PC-3 (cell line): ENCODE results near the gene EIF3A.

Experiments used
- CTCF ChIP-seq: fragments of 300-600 bp; sonication (generic); conservative IDR thresholded peaks from 2 replicates; pipeline ENCODE4 v1.5.1; 2017; ENCODE audit warnings: antibody characterized with exemption, low read depth, mild to moderate bottlenecking, low read length
- EZH2 ChIP-seq: fragments of 300-600 bp; sonication (generic); IDR thresholded peaks from one replicate; pipeline ENCODE4 v1.6.1; 2017; ENCODE audit warnings: antibody characterized with exemption, mild to moderate bottlenecking, low read length; ENCODE audit not compliant: unreplicated experiment

GRCh38 chr10:119007211-119007574 lies 73.4 kb downstream of the EIF3A start:
- TF ChIP-seq EZH2, result no peak
- TF ChIP-seq CTCF, result no peak
